Left ventricle myocardium superior (tissue), 1 donor: ENCODE results near the gene POLR1A. TPM values are rescaled to one million over a fixed set of nuclear protein-coding genes. Genes with fewer than 3 reads are reported as not detected.

ENCODE experiments used
- ATAC-seq: fragments of 200-7000 bp; cut with Tn5 transposase; one replicate; pipeline ENCODE4 v1.9.1; 2020; ENCODE audit warnings: mild to moderate bottlenecking, moderate library complexity
- DNase-seq: peaks from one replicate; pipeline ENCODE4 v3.0.0-alpha.2; 2020
- intact Hi-C: fragments of 100-400 bp; cut with micrococcal nuclease; formaldehyde crosslinking; loops from one replicate; pipeline ENCODE4 v1.11.0; 2022
- total RNA-seq: library from RNA; stranded (reverse); fragmentation: NEBNext Ultra II Directional; extraction: Animal tissue kit (Norgen Biotek cat#: 25700); gene quantifications from one replicate; pipeline ENCODE4 v1.2.1, GENCODE V29; 2021
- donor health status: DM: no; HTN: yes; CAD: no; lungs with severe emphysema.

POLR1A gene
- total RNA-seq, 1 donor from 2014 or later: 15.4 TPM

DNA sequence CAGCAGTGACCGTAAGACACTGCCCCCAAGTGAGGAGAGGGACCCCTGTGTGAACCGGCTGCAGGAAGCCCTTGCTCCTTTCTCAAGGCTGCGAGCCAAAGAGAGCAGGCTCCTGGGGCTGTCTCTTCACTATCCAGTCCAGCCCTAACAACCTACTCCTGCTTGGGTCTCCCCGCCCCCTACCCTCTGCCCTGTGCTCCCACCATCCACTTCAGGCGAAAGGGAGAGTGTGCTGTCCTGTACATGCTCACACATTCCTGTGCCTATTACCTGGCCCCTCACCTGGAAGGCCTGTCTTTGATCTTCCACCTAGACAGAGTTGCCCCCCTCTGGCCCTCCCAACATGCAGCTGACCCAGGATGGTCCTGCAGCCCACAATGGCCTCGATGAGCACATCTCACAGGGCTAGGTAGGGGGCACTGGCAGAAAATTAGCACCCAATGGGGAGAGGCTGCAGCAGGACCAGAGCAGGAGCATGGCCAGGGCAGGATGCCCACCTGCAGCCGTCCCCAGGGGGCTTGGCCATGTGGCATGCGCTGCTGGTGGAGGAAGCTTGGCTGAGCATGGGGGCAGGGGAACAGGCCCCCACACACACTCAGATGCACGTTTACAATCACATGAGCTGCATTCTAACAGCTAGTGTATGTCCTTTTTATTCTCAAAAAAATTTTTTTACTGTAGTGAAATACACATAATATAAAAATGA is 93.5 kb downstream of the POLR1A start:
- ATAC-seq (no peak), DNase-seq (no peak)
- intact Hi-C loops: no loop called here

- intact Hi-C loops: no loop called here
- no peak for DNase-seq
- peak; percentile 74 for ATAC-seq
These were observed 94.2 kb downstream of the POLR1A start for GRCh38 chr2:86011449-86011941.

- intact Hi-C loops: no loop called here
- ATAC-seq (no peak), DNase-seq (no peak)
These were observed 95.6 kb downstream of the POLR1A start for GRCh38 chr2:86010083-86010482.

DNA sequence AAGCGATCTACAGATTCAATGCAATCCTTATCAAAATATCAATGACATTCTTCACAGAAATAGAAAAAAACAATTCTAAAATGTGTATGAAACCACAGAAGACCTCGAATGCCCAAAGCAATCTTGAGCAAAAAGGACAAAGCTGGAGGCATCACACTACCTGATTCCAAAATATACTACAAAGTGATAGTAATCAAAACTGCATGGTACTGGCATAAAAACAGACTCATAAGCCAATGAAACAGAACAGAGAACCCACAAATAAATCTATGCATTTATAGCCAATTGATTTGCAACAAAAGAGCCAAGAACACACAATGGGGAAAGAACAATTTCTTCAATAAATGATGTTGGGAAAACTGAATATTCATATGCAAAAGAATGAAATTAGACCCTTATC is 99.2 kb downstream of the POLR1A start:
- ATAC-seq (no peak), DNase-seq (no peak)
- intact Hi-C loops: no loop called here

- no peak for DNase-seq
- no peak for ATAC-seq
- intact Hi-C loops: no loop called here
These were observed 101.7 kb downstream of the POLR1A start for GRCh38 chr2:86003967-86004366.

DNA sequence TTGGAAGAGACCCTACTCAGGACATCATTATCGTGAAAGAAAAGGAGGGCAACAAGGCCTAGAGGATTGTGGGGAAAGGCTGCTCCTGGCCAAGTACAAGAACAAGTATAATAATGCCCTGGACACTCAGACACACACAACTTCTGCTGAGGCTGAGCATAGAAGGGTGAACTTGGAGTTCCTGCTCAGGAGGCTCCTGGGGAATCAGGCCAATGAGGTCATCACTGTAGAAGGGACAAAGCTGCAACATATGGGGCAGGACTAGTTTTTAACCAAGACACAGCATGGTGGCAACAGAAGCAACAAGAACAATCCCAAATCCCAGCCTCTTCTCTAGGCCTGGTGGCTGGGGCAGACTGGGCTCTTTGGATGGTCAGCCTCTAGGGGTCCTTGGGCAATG is 102.6 kb downstream of the POLR1A start:
- intact Hi-C loops: no loop called here
- DNase-seq: no peak
- ATAC-seq: no peak

- intact Hi-C loops: no loop called here
- no peak for ATAC-seq
- DNase-seq: no peak
These were observed 103.3 kb downstream of the POLR1A start for GRCh38 chr2:86002375-86002774.

DNA sequence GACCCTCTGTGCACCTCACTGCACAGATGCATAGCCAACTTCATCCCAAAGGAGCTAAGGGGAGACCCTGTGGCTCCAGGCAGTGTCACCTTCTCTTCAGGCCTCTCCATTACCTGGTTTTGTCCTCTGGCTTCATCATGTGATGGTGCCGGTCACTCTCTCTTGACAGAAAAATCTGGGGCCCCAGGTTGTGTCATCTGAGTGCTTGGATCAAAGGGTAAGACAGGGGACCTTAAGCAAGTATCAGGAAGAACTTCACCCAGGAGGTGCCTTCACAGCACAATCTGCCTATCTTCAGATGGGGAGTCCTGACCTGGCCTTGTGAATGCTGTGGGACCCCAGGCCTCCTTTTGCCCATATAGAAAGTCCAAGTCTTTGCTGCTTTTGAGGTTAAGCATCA is 104.4 kb downstream of the POLR1A start:
- no peak for DNase-seq
- intact Hi-C loops: no loop called here
- no peak for ATAC-seq

DNA sequence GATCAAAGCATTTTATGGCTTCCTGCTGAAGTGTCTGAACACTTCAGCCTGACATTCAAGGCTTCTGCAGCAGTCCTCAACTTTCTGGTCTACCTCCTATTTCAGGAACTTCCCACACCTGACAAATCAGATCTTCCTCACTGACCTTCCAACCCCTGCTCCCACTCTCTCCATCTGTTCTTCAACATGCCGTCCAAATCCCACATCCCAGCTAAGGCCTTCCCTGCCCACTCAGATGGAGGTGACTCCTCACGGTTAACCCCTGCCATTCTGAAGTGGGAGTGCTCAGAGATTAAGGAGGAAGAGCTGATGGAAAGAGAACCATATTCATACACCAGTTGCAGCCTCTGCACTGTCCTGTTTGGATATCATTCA is 104.8 kb downstream of the POLR1A start:
- ATAC-seq: no peak
- no peak for DNase-seq
- intact Hi-C loops: no loop called here

GRCh38 chr2:86000131-86000937 is 105.4 kb downstream of the POLR1A start:
- intact Hi-C loops: no loop called here
- no peak for DNase-seq
- ATAC-seq: no peak

DNA sequence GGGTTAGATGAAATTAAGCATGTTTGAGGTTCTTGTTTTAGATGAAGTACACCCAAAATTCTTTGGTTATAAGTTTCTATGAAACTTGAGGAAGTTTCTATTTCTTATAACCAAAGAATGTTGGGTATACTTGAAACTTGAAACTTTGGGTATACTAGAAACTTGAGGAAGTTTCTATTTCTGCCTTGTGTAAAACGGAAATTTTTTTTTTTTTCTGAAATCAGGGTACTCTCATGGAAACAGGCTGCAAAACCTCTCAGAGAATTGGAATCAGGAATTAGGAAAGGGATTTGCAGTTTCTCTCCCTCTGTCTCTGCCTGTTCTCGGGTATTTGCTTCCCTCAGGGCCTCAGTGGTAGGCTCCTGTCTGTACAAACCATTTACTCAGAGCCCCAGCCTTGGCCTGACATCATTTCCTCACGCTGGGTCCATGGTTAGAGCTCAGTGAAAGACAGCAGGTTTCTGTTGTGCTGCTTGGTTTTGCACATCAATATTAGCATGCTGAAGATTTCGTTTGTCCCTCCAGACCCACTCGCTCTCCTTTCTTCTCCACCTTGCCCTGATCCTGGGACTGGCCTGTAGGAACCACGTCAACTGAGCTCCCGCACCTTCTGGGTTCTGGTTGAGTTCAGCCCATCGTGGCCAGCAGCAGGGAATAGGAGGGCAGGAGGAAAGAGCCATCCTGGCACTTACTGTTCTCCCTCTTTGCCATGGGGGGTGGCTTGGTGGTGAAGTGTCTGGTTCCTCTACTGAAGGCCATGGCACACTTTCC is 106.4 kb downstream of the POLR1A start:
- DNase-seq: no peak
- intact Hi-C loops: no loop called here
- ATAC-seq: peak; percentile 38

DNA sequence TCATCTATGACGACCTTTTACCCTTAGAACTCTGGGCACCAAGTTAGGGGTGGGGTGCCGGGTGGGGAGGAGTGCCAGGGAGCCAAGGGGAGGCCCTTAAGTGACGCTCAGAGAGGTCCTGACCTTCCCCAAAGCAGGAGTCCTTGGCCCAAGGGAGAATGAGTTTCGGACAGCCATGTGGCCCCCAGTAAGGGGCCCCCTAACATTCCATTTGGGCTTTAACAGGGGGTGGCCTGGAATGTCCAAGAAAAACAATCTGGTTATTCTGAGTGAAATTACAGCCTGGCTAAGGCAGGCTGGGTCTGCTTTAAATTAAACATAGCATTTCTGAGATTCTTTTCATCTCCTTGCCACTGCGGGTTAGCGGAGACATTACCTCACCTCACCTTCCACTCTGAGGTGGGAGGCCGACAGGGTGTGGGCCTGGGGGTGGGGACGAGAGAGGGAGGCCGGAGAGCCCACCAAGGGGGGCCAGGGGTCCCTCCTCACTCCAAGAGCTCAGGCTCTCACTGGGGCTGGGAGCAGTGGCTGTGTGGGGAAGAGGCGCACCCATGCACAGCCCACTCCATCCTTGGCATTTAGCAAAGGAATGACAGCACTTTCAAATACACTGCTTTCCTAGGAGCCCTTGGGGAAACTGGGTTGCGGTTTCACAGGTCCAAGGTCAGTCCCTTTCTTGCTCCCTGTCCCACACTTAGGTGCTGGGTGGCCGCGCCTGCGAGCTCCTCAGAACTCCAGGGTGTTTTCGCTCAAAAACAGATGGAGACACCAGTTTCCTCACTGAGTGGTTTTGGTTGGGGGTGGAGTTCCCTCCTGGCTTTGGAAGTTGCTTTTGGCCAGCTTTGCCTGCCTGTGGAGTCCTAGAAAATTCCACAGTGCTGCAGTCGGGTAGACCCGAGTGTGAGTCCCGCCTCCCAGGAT is 107.4 kb downstream of the POLR1A start:
- peak; percentile 63 for ATAC-seq
- intact Hi-C loops: no loop called here
- DNase-seq: peak; percentile 65

DNA sequence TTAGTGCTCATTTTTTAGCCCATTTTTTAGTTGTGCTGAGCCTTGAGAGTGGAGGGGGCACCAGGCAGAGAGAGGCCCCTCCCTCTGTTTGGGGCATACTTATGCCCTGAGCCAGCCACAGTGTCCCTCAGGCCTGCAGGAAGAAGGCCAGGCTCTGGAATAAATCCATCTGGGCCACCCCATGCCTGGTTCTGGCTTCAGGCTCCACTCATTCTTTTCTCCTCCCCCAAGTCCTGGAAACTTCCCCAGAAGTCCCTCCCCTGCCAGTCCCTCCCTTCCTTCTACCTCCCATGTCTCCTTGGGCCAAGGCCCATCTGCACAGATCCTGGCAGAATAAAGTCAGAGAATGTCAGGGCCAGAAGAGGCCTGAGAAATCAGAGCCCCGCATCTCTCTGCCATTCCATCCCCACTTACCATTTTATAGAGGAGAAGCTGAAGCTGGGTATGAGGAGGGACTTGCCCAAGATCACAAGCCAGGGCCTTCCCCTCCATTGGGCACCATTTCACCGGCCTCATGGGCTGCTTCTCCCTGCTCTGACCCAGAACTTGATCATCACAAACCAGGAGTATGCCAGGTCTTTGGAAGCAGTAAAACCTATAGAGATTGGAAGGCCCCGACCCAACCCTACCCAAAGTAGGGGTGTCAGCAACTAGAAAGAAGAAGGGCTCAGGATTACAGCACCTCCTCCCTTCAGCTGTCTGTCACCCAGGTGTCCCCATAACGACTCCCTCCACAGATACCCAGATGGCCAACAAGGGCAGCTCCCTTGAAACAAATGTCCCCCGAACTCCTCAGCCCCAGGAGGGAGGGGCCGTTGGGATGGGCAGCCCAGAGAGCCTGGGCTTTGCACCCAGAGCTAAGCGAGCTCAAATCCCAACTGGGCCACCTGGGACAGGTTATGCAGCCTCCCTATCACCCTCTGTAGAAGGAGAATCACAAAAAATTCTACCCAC is 108.4 kb downstream of the POLR1A start:
- peak; percentile 61 for ATAC-seq
- intact Hi-C loops: no loop called here
- DNase-seq: peak; percentile 52

GRCh38 chr2:85996591-85996990 is 109.1 kb downstream of the POLR1A start:
- peak; percentile 26 for ATAC-seq
- DNase-seq: no peak
- intact Hi-C loops: no loop called here

- intact Hi-C loops: no loop called here
- DNase-seq (no peak), ATAC-seq (no peak)
These were observed 109.8 kb downstream of the POLR1A start for GRCh38 chr2:85995648-85996529.

DNA sequence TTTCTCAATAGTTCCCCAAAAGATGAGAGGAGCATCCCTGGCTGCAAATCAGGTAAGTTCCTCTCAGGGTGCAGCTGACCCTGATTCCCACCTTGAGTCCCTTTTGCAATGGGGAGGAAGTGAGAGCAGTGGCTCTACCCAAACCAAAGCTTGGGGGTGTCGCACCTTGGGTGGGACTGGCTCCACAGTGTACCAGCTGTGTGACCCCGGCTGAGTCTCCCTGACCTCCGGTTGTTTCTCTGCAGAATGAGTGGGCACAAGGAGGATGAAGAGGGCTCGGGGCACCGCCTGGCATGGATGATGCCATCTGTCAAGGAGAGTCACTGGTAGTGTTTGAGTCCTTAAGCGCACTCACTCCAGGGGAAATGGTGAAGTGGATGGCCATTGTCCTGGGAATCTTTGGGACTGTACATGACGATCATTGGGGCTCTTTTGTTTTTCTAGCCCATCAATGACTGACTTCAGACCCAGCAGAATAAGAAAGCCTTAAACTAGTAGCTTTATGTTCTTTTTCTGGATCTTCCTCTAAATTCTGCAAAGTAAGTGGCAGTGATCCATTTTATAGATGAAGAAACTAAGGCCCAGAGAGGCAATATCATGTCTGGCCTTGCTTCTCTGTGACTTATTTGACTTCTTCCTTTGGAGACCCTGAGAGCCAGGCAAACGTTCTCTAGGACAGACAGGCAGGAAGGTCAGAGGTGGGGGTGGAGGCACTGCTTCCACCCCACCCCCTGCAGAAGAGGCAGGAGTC is 110.6 kb downstream of the POLR1A start:
- intact Hi-C loops: no loop called here
- no peak for DNase-seq
- ATAC-seq: no peak
